MCF 10A (cell line): ENCODE measurements around the gene KIAA1549. TPM values are rescaled to one million over a fixed set of nuclear protein-coding genes. Genes with fewer than 3 reads are reported as not detected.

Experiments
- BruUV-seq: library from RNA; stranded (reverse); fragments of 400-500 nt; replicated peaks from 2 replicates; lab custom pipeline; 2021; lab: Mats Ljungman, UMichigan
- CTCF ChIA-PET: fragments of 300-600 bp; sonication (Branson Sonifier 250); formaldehyde crosslinking; extraction: SDS; loops from one replicate; lab custom pipeline; 2021; ENCODE audit warnings: antibody characterized with exemption, inconsistent platforms; lab: Yijun Ruan, JAX
- POLR2A ChIA-PET: fragments of 300-600, 350-650 bp; sonication (Branson Sonifier 250); formaldehyde crosslinking; extraction: SDS; loops from one replicate; lab custom pipeline; 2020; ENCODE audit warnings: antibody characterized with exemption, inconsistent platforms; lab: Yijun Ruan, JAX
- DNase-seq: peaks from one replicate; pipeline ENCODE4 v3.0.0-alpha.2; 2018; ENCODE audit not compliant: unreplicated experiment
- H3K27ac Mint-ChIP-seq: one replicate; pipeline ENCODE4 v1.8.0; 2022; ENCODE audit warnings: mild to moderate bottlenecking, low read depth, mixed read lengths; ENCODE audit not compliant: unreplicated experiment
- H3K27me3 Mint-ChIP-seq: one replicate; pipeline ENCODE4 v1.8.0; 2022; ENCODE audit warnings: mixed read lengths; ENCODE audit not compliant: insufficient read depth, unreplicated experiment
- H3K36me3 Mint-ChIP-seq: one replicate; pipeline ENCODE4 v1.8.0; 2022; ENCODE audit warnings: mild to moderate bottlenecking, moderate library complexity, mixed read lengths; ENCODE audit not compliant: insufficient read depth, unreplicated experiment
- H3K4me1 Mint-ChIP-seq: one replicate; pipeline ENCODE4 v1.8.0; 2022; ENCODE audit warnings: mixed read lengths; ENCODE audit not compliant: insufficient read depth, unreplicated experiment
- H3K4me3 Mint-ChIP-seq: one replicate; pipeline ENCODE4 v1.8.0; 2022; ENCODE audit warnings: mild to moderate bottlenecking, moderate library complexity, mixed read lengths; ENCODE audit not compliant: unreplicated experiment
- H3K9me3 Mint-ChIP-seq: one replicate; pipeline ENCODE4 v1.8.0; 2022; ENCODE audit warnings: mixed read lengths; ENCODE audit not compliant: unreplicated experiment
- CTCF ChIP-seq: fragments of 200-600 bp; IDR thresholded peaks from one replicate; pipeline ENCODE4 v1.8.0; 2022; ENCODE audit warnings: antibody characterized with exemption, mild to moderate bottlenecking; ENCODE audit not compliant: unreplicated experiment
- intact Hi-C: fragments of 100-400 bp; cut with micrococcal nuclease; formaldehyde crosslinking; loops from 2 replicates; pipeline ENCODE4 v1.14.1; 2022
- total RNA-seq: library from RNA; stranded (reverse); gene quantifications from 2 replicates; pipeline ENCODE4 v1.2.3, GENCODE V29; 2022

KIAA1549 gene
- total RNA-seq, 1 experiment from 2014 or later: 7.1 TPM

GRCh38 chr7:138987686-138988085 lies 6.5 kb upstream of the KIAA1549 start:
- Mint-ChIP-seq H3K9me3 (peaks cover 10% of the 10 kb centered on the region), H3K27ac (no peak overlapping the region), H3K4me1 (peaks cover 10% of the 10 kb centered on the region), H3K27me3 (no peaks in the 10 kb centered on the region), H3K4me3 (no peak overlapping the region), H3K36me3 (no peaks in the 10 kb centered on the region)
- no TSS peak for BruUV-seq
- DNase-seq: no peak
- ChIA-PET CTCF (interaction anchor here (0.7 to 2.5 kb wide), 2 partner anchors 9 to 39 kb away, joined by 3 to 7 read pairs; no protein-coding TSS in a partner anchor), POLR2A (interaction anchor here (1.5 kb wide), 1 partner anchor 12 kb away, joined by 4 read pairs; no protein-coding TSS in a partner anchor)
- TF ChIP-seq CTCF: no peak
- intact Hi-C loops: no loop called here

GRCh38 chr7:138982204-138982623 lies 1.0 kb upstream of the KIAA1549 start:
- H3K4me3 Mint-ChIP-seq: peak overlapping the region; percentile 56
- no peaks in the 10 kb centered on the region for H3K36me3 Mint-ChIP-seq
- ChIA-PET POLR2A (interaction anchor here (1.6 kb wide), 1 partner anchor 96 kb away, joined by 6 read pairs; no protein-coding TSS in a partner anchor), CTCF (interaction anchor here (0.7 to 3.4 kb wide), 8 partner anchors 10 to 330 kb away, joined by 3 to 17 read pairs (median 4); no protein-coding TSS in a partner anchor)
- no peaks in the 10 kb centered on the region for H3K27me3 Mint-ChIP-seq
- no peak for TF ChIP-seq CTCF
- H3K9me3 Mint-ChIP-seq: no peaks in the 10 kb centered on the region
- peaks cover 29% of the 10 kb centered on the region for H3K4me1 Mint-ChIP-seq
- BruUV-seq: no TSS peak
- H3K27ac Mint-ChIP-seq: no peak overlapping the region
- intact Hi-C loops: no loop called here
- no peak for DNase-seq

GRCh38 chr7:138980563-138981291 lies 462 bp downstream of the KIAA1549 start:
- Mint-ChIP-seq H3K4me1 (peaks cover 21% of the 10 kb centered on the region), H3K27ac (no peak overlapping the region), H3K36me3 (no peaks in the 10 kb centered on the region), H3K9me3 (no peaks in the 10 kb centered on the region), H3K4me3 (peak overlapping the region; percentile 86), H3K27me3 (no peaks in the 10 kb centered on the region)
- ChIA-PET POLR2A (interaction anchor here (0.6 to 1.5 kb wide), 8 partner anchors 19 to 746 kb away, joined by 3 to 6 read pairs (median 4); partner anchors contain the start of gene ZC3HAV1L), CTCF (interaction anchor here (0.6 to 3.4 kb wide), 8 partner anchors 16 to 871 kb away, joined by 3 to 17 read pairs (median 4); no protein-coding TSS in a partner anchor)
- peak; percentile 18 for DNase-seq
- TF ChIP-seq CTCF: no peak
- BruUV-seq: TSS peak; percentile 53
- intact Hi-C loops: loop anchor here (1.0 kb wide), 1 partner anchor 94 kb away; no protein-coding TSS in a partner anchor

- ChIA-PET POLR2A (interaction anchor here (0.6 to 1.5 kb wide), 8 partner anchors 18 to 94 kb away, joined by 3 to 6 read pairs (median 4); partner anchors contain the start of gene ZC3HAV1L), CTCF (interaction anchor here (0.6 to 3.4 kb wide), 9 partner anchors 17 to 871 kb away, joined by 3 to 17 read pairs (median 4); no protein-coding TSS in a partner anchor)
- no TSS peak for BruUV-seq
- intact Hi-C loops: loop anchor here (1.0 kb wide), 1 partner anchor 94 kb away; no protein-coding TSS in a partner anchor
- no peak for DNase-seq
- no peaks in the 10 kb centered on the region for H3K27me3 Mint-ChIP-seq
- no peaks in the 10 kb centered on the region for H3K9me3 Mint-ChIP-seq
- H3K4me3 Mint-ChIP-seq: peak overlapping the region; percentile 86
- H3K36me3 Mint-ChIP-seq: no peaks in the 10 kb centered on the region
- H3K4me1 Mint-ChIP-seq: peaks cover 19% of the 10 kb centered on the region
- TF ChIP-seq CTCF: no peak
- no peak overlapping the region for H3K27ac Mint-ChIP-seq
Observed at GRCh38 chr7:138979988-138980562, 1.1 kb downstream of the KIAA1549 start.
